DND-41 (cell line): Measurements from ENCODE around the gene PRRC2B.

Experiments used
- CTCF ChIP-seq: IDR thresholded peaks from 2 replicates; pipeline ENCODE4 v1.5.1; 2012; ENCODE audit warnings: borderline replicate concordance, low read length, moderate library complexity, mild to moderate bottlenecking; ENCODE audit not compliant: poor library complexity, severe bottlenecking; ENCODE audit errors: extremely low read depth
- EZH2 ChIP-seq: IDR thresholded peaks from 3 replicates; pipeline ENCODE4 v1.6.1; 2012; ENCODE audit warnings: borderline replicate concordance, low read depth, mild to moderate bottlenecking, moderate library complexity, low read length, inconsistent platforms; ENCODE audit not compliant: severe bottlenecking

- TF ChIP-seq CTCF (no peak), EZH2 (no peak)
Measured at GRCh38 chr9:131418143-131419025, 24.5 kb downstream of the PRRC2B start.
